Measurements from ENCODE around the gene MEX3B.
A peak's percentile ranks its signal among the peaks of the same experiment; 100 is the strongest.

Gene MEX3B

DNA sequence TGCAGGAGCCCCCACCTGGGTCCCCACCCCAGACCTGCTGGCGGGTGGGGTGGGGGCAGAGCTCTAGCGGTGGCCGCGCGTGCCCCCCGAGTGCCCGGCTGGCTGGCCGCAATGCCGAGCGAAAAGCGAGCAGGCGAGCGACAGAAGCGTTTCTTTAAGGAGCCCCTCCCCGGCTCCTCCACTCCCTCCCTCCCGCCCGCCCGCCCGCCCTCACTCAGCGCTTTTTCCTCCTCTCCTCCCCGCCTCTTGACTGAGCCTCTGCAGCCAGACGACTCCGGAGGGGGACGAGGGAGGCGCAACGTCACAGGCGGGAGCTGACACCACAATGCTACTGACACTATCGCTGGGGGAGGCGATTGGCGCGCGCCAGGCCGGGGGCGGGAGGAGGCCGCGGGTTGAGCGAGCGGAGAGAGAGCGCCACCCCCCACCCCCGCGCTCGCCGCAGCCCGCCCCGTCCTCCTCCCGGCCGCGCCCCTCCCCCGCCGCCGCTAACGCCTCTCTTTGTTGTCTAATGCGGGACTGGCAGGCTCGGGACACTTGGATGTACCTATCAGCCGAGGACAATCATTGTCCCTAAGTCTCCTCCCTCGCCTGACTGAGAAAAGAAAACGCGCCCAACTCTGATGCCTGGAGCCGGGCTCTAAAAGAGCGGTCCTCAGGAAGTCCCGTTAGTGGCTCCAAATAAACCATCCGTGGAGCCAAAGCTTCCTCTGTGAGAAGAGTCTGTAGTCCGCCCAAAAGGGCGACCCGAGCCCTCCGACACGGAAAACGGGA is at the start of gene MEX3B:
Gene MEX3B (minus strand): TSS at position 127 of the 774 bp plus-strand sequence. CDS start 313 bp downstream, outside the sequence.
- DNase-seq (ENCODE audit: low read depth): peak; percentile 88

DNA sequence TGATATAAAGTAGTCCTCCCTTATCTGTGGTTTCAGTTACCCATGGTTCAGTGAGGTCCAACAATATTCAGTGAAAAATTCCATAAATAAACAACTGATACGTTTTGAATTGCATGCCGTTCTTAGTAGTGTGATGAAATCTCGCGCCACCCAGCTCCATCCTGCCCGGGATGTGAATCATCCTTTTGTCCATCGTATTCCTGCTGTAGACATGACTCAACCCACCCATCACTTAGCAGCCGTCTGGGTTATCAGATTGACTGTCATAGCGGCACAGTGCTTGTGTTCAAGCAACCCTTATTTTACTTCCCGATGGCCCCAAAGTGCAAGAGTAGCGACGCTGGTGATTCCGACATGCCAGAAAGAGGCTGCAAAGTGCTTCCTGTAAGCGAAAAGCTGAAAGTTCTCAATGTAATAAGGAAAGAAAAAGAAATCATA is 48.0 kb upstream of the MEX3B start:
- DNase-seq (ENCODE audit: low read depth): no peak

DNA sequence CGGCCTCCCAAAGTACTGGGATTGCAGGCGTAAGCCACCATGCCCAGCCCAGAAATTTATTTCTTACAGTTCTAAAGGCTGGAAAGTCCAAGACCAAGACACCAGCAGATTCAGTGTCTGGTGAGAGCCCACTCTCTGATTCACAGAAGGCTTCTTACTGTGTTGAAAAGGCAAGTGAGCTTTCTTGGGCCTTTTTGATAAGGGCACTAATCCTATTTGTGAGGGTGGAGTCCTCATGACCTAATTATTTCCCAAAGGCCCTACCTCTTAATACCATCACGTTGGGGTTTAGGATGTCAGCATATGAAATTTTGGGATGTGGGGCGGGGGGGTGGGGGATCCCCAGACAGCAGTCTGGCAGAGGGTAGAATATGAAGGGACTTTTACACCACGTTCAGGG is 47.5 kb upstream of the MEX3B start:
- no peak for DNase-seq (ENCODE audit: low read depth)

DNA sequence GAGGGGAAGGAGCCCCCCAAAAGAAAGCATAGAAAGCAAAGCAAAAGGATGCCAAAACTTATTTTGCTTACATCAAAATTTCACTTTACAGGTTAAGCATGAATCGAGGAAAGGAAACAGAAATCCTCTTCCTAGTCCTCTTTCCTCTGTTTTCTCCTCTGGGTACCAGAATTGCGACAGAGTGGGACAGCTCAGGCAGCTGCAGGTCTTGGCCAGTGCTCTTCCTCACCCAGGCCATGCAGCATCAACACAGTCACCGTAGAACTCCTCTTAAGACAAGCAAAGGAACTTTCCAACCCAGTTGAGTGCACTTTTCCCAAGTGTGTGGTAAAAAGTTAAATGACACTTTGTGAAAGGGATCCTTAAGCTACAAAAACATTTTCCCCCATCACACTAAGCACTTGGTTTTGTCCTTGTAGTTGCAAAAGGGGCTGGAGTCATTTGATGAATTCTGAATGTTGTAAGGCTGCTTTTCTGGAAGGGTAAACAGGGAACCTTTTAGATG is 45.9 kb upstream of the MEX3B start:
- DNase-seq (ENCODE audit: low read depth): no peak

DNA sequence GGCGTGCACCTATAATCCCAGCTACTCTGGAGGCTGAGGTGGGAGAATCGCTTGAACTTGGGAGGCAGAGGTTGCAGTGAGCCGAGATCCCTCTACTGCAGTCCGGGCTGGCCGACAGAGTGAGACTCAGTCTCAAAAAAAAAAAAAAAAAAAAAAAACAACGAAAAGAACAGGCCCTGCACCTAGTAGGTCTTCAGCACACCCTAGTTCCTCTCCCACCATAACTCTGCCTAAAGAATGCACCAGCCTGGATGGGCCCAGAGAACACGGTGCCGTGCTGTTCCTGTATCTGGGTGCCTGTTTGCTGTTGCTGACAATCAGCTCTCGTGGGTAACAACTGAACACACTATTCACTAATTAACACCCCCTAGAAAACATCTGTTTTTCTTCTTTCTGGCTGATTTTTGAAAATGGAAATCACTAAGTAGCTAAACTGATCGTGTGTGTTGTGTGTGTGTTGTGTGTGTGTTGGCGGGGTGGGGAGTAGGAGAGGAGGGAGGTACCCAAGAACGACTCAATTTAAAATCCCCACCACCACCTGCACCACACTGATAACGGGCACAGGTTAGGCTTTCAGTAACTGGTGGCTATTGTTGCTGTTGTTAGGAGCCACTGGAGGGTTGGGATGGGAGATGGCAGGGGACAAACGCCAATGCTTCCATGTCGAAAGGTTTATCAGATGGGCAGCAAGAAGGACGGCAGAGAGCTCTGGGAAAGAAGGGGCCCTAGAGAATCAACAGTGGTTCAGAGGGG is 40.6 kb upstream of the MEX3B start:
- no peak for DNase-seq (ENCODE audit: low read depth)

DNA sequence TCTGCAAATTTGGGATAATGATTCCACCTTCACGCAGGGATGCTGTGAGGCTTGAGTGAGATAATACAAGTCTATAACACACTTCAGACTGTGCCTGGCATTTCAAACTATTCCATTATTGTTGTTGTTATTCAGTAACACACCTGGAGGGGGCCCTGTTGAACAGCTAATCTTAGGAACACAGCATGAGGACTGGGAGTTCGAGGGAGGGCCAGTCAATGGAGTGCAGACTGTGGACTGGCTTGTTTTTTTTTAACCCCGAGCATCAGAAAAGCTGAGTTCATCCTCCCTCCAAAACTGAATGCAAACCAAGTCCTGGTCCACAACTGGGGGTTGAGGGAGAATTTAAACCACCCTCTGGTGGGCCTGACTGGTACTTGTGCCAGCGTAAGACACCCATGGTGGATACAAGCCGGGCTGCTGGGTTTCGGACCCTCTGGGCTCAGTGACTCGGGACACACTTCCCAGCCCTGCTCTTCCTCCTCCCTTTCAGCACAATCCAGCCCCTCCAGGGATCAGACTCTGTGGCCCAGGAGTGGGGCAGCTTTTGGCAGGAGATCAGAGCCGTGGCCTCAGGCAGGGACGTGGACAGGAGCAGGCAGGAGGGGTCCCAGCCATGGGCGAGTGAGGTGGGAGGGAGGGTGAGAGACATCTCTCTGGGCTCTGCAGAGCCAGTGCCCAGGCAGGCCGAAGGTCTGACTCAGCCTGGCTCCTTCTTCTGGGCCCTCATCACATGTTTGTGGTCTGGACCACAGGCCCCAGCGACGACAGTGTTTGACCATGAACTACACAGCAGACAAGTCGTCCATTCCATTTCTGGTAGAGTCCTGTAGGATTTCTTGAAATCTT is 36.3 kb upstream of the MEX3B start:
- DNase-seq (ENCODE audit: low read depth): no peak

DNA sequence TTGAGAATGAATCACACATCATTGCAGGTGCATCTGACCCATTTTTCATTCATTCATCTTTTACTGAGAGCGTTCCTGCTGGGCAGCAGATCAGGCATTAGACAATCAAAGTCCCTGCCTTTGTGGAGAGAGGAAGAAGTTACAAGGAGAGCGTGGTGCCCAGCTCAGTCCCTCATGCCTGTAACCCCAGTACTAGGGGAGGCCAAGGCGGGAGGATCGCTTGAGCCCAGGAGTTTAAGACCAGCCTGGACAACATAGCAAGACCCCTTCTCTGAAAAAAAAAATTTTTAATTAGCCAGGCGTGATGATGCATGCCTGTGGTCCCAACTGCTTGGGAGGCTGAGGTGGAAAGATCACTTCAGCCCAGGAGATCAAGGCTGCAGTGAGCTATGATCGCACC is 35.0 kb upstream of the MEX3B start:
- no peak for DNase-seq (ENCODE audit: low read depth)

DNA sequence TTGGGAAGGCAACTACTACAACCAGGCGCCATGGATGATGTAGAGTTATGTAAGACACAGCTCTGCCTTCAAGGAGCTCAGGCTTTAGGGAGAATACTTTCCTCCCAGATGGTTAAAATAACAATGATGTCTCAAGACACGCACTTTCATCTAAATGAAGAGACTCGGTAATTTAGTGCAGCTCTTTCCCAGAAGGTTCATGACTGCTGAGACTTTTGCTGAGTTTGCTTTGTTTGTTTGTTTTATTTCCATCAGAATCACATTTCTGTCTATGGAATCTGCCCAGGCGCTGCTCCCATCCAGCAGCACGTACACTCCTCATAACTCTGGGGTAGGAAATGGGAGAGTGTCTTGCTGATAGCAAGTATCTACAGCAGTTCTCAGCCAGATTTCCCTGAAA is 33.9 kb upstream of the MEX3B start:
- DNase-seq (ENCODE audit: low read depth): no peak

DNA sequence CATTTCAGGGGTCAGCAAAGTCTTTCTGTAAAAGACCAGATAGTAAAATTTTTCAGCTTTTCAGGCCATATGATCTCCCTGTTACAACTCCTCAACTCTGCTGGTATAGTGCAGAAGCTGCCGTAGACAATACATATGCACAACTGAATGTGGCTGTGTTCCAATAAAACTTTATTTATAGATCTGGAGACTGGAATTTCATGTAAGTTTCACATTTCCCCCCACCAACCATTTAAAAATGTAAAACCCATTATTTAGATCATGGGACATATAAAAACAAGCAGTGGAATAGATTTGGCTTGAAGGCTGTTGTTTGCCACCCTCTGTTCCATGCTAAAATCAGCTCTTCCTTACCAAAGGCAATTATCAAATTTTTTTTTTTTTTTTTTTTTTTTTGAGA is 28.8 kb upstream of the MEX3B start:
- DNase-seq (ENCODE audit: low read depth): no peak

DNA sequence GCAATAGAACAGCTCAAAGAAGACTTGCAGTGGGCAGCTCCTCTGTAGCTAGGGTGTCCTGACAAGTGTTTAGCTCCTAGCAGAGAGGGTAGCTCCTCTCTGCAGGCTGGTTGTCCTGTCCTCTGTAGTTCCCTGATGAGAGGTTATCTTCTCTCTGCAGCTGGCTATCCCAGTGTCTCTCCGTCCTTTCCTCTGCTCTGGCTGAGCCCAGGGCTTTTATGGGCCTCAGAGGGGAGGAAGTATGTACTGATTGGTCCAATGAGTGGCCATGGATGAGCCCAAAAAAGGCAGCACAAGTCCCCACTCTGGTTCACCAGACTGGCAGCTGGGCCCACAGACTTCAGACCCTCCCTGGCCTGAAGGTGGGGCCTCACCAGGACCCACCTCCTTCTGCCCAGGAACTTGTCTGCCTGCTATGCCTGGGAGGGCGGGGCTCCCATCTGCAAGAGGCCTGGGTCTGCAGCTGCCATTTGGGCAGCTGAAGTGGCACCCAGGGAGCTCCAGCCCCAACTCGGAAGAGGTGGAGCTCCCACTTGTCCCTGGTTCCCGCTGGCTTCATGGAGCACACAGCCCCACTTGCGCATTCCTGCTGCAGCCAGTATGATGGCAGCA is 27.2 kb upstream of the MEX3B start:
- DNase-seq (ENCODE audit: low read depth): no peak

DNA sequence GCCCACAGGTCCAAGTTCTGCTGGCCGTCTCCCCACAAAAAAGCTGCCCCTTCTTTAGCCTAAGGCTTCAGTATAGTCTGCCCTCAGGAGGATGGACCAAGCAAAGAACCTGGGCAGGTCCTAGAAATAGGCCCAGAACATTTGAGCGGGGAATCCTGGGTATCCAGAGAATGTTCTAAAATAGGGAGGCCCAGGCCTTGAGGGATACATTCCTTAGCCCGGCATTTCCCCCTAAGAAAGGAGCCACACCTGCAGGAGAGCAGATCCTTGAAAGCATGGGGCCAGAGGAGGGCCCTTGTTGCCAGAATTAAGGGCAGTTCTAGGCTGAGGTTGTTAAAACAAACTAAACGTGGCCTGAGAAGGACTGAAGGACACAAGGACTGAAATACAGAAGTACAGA is 20.6 kb upstream of the MEX3B start:
- DNase-seq (ENCODE audit: low read depth): no peak

DNA sequence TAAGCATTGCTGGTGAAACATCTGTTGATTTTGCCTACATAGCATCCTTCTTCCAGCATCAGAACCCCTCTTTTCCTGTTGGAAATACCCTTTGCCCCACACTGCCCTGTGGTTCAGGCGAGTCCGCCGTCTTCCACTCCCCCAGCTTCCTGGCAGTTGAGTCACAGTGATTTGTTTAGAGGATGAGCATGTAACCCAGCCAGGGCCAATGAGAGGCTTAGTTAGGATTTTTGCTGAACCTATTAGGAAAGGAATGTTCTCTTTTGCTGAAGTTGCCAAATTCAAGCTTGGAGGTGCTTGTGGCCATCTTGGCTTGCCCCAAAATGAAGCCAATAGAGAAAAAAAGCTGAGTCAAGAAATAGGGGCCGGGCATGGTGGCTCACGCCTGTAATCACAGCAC is 19.0 kb upstream of the MEX3B start:
- no peak for DNase-seq (ENCODE audit: low read depth)

DNA sequence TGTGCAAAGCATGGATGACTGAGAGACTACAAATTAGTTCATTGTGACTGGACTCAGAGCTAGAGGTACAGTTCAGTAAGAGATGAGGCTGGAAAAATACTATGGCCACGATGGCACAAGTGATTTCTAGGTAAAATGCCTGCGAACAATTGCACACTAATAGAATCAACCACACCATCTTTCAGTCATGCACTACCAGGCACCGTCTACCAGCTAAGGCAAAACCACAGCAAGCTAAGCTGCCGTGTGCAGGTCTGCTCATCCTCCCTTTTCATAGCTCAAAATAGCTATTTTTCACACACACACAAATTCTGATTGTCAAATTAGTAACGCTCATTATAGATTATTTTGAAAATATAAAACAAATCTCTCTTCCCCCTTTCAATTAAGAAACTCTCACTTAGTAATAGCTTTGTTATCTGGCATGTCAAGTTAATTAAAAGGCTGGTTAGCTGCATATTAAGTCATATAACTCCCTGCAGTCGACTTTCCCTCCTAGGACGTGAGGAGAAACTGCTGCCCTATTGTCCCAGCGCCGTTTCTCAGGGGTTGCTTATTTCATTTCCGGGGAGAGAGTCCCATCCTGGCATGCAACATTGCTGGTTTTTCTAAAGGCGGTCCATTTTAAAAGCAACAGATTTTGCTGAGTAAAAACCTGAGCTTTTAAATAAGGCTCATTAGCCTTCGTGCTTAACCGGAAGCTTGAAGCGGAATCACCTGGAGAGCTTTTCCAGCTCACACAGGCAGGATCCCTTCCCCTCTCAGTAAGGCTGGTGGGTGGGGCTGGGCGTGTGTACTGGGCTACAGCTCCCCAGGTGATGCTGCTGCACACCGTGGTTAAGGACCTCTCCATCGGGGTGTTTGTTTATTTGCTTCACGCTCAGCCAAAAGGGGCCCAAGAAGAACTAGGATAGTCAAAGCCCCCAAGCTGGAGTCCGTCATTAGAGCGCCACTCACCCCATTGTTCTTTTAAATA is 16.9 kb upstream of the MEX3B start:
- no peak for DNase-seq (ENCODE audit: low read depth)

DNA sequence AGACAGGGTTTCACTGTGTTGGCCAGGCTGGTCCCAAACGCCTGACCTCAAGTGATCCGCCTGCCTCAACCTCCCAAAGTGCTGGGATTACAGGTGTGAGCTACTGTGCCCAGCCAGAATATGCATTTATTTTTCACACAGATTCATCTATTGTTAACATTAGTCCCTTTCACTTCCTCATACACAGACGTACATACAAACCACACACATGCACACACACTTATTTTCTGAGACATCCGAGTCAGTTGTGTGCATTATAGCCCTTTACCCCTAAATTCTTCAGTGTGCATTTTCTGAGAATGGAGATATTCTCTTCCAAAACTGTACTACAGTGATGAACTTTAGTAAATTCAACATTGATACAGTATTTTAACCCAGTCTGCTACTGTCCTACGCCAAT is 15.0 kb upstream of the MEX3B start:
- DNase-seq (ENCODE audit: low read depth): no peak

DNA sequence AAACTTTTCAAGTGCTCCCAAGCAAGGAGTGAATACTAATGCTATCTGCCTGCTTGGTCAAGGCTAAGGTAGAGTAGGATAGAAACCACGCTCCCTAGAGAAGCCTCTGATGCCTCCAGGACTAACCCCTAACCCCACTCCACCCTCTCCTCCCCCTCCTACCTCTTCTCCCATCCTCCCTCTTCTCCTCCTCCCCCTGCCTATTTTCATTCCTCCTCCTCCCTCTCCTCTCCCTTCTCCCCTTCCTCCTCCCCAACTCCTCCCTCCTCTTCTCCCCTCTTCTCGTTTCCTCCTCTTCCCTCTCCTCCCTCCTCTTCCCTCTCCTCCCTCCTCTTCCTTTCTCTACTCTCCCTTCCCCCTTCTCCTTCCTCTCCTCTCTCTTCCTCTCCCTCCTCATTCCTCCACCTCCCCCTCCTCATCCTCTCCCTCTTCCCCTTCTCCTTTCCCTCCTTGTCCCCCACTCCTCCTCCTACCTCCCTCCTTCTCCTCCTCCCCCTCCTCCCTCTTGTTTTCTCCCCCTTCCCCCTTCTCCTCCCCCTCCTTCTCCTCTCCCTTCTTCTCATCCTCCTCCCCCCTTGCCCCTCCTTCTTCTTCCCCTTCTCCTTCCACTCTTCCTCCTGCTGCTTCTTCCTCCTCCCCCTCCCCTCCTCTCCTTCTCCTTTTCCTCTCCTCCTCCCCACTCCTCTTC is 12.8 kb upstream of the MEX3B start:
- no peak for DNase-seq (ENCODE audit: low read depth)

DNA sequence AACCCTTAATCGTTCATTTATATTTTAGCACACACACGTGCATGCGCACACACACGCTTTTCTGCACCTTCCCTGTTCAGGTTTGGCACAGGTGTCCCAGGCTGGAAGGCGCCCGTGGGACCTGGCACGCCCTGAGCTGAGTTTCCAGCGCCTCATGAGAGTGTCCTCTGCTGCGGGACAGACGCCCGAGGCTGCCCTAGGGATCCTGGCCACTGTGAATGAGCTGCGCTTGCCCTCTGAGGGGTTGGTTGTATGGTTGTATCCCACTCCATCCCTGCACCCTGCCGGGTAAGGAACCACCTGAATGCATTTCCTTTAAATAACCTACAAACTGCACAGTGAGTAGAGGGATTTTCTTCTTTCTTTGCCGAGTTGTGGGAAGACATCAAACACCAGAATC is 12.2 kb upstream of the MEX3B start:
- no peak for DNase-seq (ENCODE audit: low read depth)

DNA sequence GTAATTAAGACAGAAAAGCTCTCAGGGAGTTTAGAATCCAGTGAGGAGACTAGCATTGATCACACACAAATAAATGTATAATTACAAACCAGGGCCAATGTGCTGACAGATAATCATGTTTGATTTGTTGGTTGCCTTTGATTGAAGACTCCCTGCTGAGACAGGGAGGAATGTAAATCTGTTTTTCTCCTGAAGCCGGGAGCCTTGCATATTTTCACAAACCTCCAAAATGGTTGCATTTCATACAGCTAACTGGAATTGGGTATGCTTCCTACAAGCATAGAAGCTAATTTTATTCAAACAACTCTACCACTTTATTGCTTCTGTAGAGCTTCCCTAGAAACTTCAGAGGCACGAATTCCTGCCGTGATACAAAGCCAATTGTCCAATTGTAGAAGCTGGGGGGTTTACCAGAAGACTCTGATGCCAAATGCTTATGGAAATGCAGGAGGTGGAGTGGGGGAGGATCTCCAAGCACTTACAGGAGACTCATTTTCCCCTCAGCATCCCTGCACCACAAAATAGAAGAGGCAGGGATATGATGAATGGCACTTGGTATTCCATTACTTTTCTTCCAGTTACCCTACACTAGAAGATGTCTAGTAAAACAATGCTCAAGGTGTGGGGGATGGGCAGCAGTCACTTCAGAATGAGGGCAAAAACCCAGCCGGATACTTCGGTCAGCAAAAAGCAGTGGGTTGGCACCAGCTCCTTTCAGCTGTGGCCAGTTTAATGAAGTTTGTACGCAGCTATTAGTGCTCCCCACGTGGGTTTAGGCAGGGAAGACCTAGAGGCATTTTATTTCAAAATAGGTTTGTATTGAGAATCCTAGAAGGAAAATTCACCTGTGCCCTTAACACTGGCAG is 11.4 kb upstream of the MEX3B start:
- DNase-seq (ENCODE audit: low read depth): no peak

DNA sequence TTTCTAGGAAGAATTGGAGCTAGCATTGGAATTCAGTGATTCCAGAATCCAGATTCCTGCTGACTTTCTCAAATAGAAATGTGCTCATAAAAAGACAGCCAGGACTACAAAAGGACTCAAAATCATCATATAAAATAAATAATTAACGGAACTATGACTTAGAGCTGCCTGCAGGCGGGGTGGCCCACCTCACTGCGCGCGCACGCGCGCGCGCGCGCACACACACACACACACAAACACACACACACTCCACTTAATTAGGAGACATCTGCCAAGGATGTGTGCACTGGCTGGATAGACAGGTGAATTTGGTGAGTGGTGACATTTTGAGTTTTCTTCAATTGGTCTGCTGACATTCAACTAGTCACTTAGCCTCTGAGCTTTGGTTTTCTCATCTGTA is 6.9 kb upstream of the MEX3B start:
- no peak for DNase-seq (ENCODE audit: low read depth)

DNA sequence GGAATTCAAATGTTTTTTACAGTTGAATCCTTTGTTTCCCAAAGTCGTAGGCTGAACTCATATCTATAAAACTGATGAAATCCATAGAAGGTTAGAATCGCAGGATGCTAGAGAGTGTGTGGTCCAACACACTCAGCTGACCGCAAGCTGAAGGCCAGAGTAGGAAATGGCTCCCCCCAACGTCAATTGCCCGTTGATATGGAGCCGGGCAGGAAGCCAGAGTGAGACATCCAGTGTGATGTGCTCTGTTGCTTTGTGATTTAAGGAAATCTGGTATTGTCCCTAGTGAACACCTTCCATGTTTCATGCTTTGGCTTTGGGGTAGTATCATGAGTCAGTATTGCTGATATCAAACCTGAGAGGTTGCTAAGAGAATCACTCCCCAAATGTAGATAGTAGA is 5.8 kb upstream of the MEX3B start:
- DNase-seq (ENCODE audit: low read depth): no peak
